Gastrocnemius medialis (tissue), 4 donors: ENCODE measurements around the gene HNRNPA0. TPM values are rescaled to one million over a fixed set of nuclear protein-coding genes. Genes with fewer than 3 reads are reported as not detected.

Experiments used
- ATAC-seq, 2 donors: fragments of 150-250 bp; one replicate each; pipeline ENCODE4 v1.9.1; 2016
- DNase-seq, 2 donors: peaks; one replicate each; pipeline ENCODE4 v3.0.0-alpha.2; 2019
- H3K27ac ChIP-seq, 4 donors: fragments of 200-600 bp; sonication (generic); 1 replicate in 1 of 4; 2 replicates in 3 of 4; pipeline ENCODE4 v1.5.1; 2016 to 2018; ENCODE audit warnings: mild to moderate bottlenecking in 2 of 4, moderate library complexity in 1 of 4
- H3K27me3 ChIP-seq, 3 donors: fragments of 200-600 bp; sonication (generic) in 2 of 3; 1 replicate in 1 of 3; 2 replicates in 2 of 3; pipeline versions ENCODE4 v1.5.1 to v1.6.0; 2016 to 2019; ENCODE audit warnings: mild to moderate bottlenecking in 1 of 3, moderate library complexity in 1 of 3
- H3K36me3 ChIP-seq, 2 donors: fragments of 200-600 bp; sonication (generic) in 1 of 2; one replicate each; pipeline ENCODE4 v1.5.1; 2017 to 2018
- H3K4me1 ChIP-seq, 2 donors: fragments of 200-600 bp; sonication (generic) in 1 of 2; one replicate each; pipeline ENCODE4 v1.5.1; 2016 to 2017; ENCODE audit warnings: mild to moderate bottlenecking in 2 of 2
- H3K4me3 ChIP-seq, 4 donors: fragments of 200-600 bp; sonication (generic) in 3 of 4; 1 replicate in 1 of 4; 2 replicates in 3 of 4; pipeline ENCODE4 v1.5.1; 2016 to 2019; ENCODE audit warnings: mild to moderate bottlenecking in 2 of 4
- H3K9me3 ChIP-seq, 3 donors: fragments of 200-600 bp; sonication (generic) in 2 of 3; 1 replicate in 1 of 3; 2 replicates in 2 of 3; pipeline ENCODE4 v1.5.1; 2016 to 2019
- POLR2A ChIP-seq, 2 donors: fragments of 450-650 bp; IDR thresholded peaks; one replicate each; pipeline ENCODE4 v1.6.1; 2017; ENCODE audit warnings: antibody characterized with exemption in 2 of 2, mild to moderate bottlenecking in 2 of 2, moderate library complexity in 2 of 2
- in situ Hi-C, 4 donors: fragments of 200-750 bp; cut with MboI; loops; one replicate each; pipeline versions ENCODE4 v1.15.0 to v1.8.0; 2017; ENCODE audit warnings: low sequenced_read_pairs in 4 of 4
- intact Hi-C: fragments of 100-400 bp; cut with DNase I; formaldehyde crosslinking; loops from one replicate; pipeline ENCODE4 v1.15.1; 2023; ENCODE audit warnings: low total_unique reads
- total RNA-seq, 4 donors: library from RNA; depleted of rRNA; stranded (reverse); fragments of >200 nt; gene quantifications; one replicate each; pipeline versions ENCODE4 v1.1.0 to v1.2.3, GENCODE V29; 2016
- TF ChIP-seq, protein P1 (sequence below), 5 experiments: fragments of 450-650 bp in 3 of 5; fragments of 200-600 bp in 2 of 5; sonication (generic) in 2 of 5; IDR thresholded peaks in 4 of 5; conservative IDR thresholded peaks in 1 of 5; 1 replicate in 4 of 5; 2 replicates in 1 of 5; pipeline ENCODE4 v1.5.1; 2016 to 2019; ENCODE audit warnings: antibody characterized with exemption in 5 of 5, mild to moderate bottlenecking in 3 of 5, moderate library complexity in 3 of 5

Gene HNRNPA0
- total RNA-seq, 4 donors from 2014 or later = 4.2 to 6.0 (median 5.2) TPM

GRCh38 chr5:137714946-137715345, 39.2 kb downstream of the HNRNPA0 start:
- Histone ChIP-seq H3K4me1 (no peaks in the 10 kb centered on the region), H3K27ac (no peak overlapping the region), H3K36me3 (no peaks in the 10 kb centered on the region), H3K4me3 (no peak overlapping the region), H3K27me3 (no peaks in the 10 kb centered on the region), H3K9me3 (no peaks in the 10 kb centered on the region)
- DNase-seq (no peak), ATAC-seq (no peak)
- TF ChIP-seq, protein P1, sequence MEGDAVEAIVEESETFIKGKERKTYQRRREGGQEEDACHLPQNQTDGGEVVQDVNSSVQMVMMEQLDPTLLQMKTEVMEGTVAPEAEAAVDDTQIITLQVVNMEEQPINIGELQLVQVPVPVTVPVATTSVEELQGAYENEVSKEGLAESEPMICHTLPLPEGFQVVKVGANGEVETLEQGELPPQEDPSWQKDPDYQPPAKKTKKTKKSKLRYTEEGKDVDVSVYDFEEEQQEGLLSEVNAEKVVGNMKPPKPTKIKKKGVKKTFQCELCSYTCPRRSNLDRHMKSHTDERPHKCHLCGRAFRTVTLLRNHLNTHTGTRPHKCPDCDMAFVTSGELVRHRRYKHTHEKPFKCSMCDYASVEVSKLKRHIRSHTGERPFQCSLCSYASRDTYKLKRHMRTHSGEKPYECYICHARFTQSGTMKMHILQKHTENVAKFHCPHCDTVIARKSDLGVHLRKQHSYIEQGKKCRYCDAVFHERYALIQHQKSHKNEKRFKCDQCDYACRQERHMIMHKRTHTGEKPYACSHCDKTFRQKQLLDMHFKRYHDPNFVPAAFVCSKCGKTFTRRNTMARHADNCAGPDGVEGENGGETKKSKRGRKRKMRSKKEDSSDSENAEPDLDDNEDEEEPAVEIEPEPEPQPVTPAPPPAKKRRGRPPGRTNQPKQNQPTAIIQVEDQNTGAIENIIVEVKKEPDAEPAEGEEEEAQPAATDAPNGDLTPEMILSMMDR (IDR thresholded peaks at IDR 0.05 in 4 of 5, conservative IDR thresholded peaks at IDR 0.05 in 1 of 5) = no peak
- no peak for TF ChIP-seq POLR2A (IDR thresholded peaks at IDR 0.05)
- intact Hi-C loops = no loop called here
- in situ Hi-C loops = no loop called here

- Histone ChIP-seq H3K4me1 (no peaks in the 10 kb centered on the region), H3K27ac (no peak overlapping the region), H3K9me3 (no peaks in the 10 kb centered on the region), H3K27me3 (no peaks in the 10 kb centered on the region), H3K36me3 (no peaks in the 10 kb centered on the region), H3K4me3 (no peak overlapping the region)
- TF ChIP-seq, protein P1 (IDR thresholded peaks at IDR 0.05 in 4 of 5, conservative IDR thresholded peaks at IDR 0.05 in 1 of 5) = no peak
- TF ChIP-seq POLR2A (IDR thresholded peaks at IDR 0.05) = no peak
- intact Hi-C loops (no loop called here), in situ Hi-C loops (no loop called here)
- DNase-seq (no peak), ATAC-seq (no peak)
Observed at GRCh38 chr5:137714494-137714893, 39.7 kb downstream of the HNRNPA0 start.

DNA sequence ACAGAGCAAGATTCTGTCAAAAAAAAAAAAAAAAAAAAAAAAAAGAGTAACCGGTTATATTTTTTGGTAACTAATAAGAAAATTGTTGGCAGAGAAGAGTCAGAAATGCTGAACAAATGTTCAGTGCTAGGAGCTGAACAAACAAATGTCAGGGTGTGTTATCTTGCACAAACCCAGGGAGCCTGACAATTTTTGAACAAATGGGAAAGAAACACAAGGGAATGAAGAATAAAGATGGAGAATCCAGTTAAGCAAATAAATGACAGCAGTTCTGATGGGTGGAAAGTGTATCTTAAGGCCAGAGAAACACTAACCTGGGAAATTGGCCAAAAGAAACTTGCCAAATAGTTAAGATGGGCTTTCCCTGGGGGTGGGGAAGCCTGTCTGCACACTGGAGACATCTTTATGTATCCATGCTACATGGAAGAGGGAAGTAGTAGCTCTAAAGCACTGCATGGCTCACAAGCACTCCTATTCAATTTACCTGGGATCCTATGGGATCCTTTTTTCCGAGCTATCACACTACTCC, 42.0 kb downstream of the HNRNPA0 start:
- ATAC-seq (no peak), DNase-seq (no peak)
- intact Hi-C loops = no loop called here
- Histone ChIP-seq H3K27ac (no peak overlapping the region), H3K9me3 (no peaks in the 10 kb centered on the region), H3K4me1 (no peaks in the 10 kb centered on the region), H3K4me3 (no peak overlapping the region), H3K27me3 (no peaks in the 10 kb centered on the region), H3K36me3 (no peaks in the 10 kb centered on the region)
- in situ Hi-C loops = no loop called here
- no peak for TF ChIP-seq POLR2A (IDR thresholded peaks at IDR 0.05)
- TF ChIP-seq, protein P1 (IDR thresholded peaks at IDR 0.05 in 4 of 5, conservative IDR thresholded peaks at IDR 0.05 in 1 of 5) = no peak

DNA sequence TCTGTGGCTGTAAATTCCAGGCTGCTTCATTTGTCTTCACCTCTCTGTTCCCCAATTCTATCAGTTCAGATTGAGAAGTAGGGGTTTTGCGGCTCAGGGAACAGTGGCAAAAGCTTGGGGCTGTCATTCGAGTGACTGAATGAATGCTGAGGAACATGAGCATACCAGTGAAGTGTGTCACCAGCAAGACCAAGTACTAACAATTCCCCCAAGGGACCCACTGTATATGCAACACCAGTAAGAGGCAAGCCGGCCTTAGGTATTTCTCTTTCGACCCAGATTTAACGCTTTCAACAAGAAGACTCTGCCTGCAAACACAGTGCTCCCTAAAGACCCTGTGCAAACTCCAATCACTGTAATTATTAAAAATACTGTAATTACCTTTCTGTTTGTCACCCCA, 44.1 kb downstream of the HNRNPA0 start:
- Histone ChIP-seq H3K9me3 (no peaks in the 10 kb centered on the region), H3K4me3 (no peak overlapping the region), H3K27me3 (no peaks in the 10 kb centered on the region), H3K4me1 (no peaks in the 10 kb centered on the region), H3K36me3 (no peaks in the 10 kb centered on the region), H3K27ac (no peak overlapping the region)
- ATAC-seq (no peak), DNase-seq (no peak)
- intact Hi-C loops = no loop called here
- in situ Hi-C loops = no loop called here
- TF ChIP-seq, protein P1 (IDR thresholded peaks at IDR 0.05 in 4 of 5, conservative IDR thresholded peaks at IDR 0.05 in 1 of 5) = no peak
- no peak for TF ChIP-seq POLR2A (IDR thresholded peaks at IDR 0.05)
